IMR-90 (cell line): ENCODE measurements around the gene TMEM92. TPM values are rescaled to one million over a fixed set of nuclear protein-coding genes. Genes with fewer than 3 reads are reported as not detected.

Experiments
- ATAC-seq: fragments of 200-7000 bp; cut with Tn5 transposase; 2 replicates; pipeline ENCODE4 v1.9.1; 2020; ENCODE audit warnings: low read depth, mild to moderate bottlenecking, moderate library complexity
- BruUV-seq: library from RNA; stranded (reverse); fragments of 400-500 nt; replicated peaks from 2 replicates; lab custom pipeline; 2021; lab: Mats Ljungman, UMichigan
- CTCF ChIA-PET: fragments of 300-600 bp; formaldehyde crosslinking; extraction: SDS; loops from one replicate; lab custom pipeline; 2021; ENCODE audit warnings: antibody characterized with exemption; lab: Yijun Ruan, JAX
- POLR2A ChIA-PET: fragments of 300-600 bp; sonication (Branson Sonifier 250); formaldehyde crosslinking; loops from one replicate; lab custom pipeline; 2022; ENCODE audit warnings: antibody characterized with exemption; ENCODE audit not compliant: unreplicated experiment; lab: Charles Lee
- DNase-seq: peaks from one replicate; pipeline ENCODE4 v3.0.0; 2013
- H2AFZ ChIP-seq: replicated peaks from 2 replicates; pipeline ENCODE3; 2013; ENCODE audit warnings: low read length, mild to moderate bottlenecking; ENCODE audit not compliant: poor library complexity
- H2AK5ac ChIP-seq: 2 replicates; pipeline ENCODE4 v1.6.1; 2013; ENCODE audit warnings: low read depth, low read length, inconsistent platforms
- H2AK9ac ChIP-seq: replicated peaks from 2 replicates; pipeline ENCODE3; 2013; ENCODE audit warnings: mild to moderate bottlenecking, low read depth, low read length, moderate library complexity; ENCODE audit not compliant: poor library complexity
- H2BK120ac ChIP-seq: 2 replicates; pipeline ENCODE4 v1.6.1; 2013; ENCODE audit warnings: low read depth, low read length, inconsistent platforms
- H2BK15ac ChIP-seq: 3 replicates; pipeline ENCODE4 v1.6.1; 2013; ENCODE audit warnings: low read depth, low read length, inconsistent platforms
- H2BK20ac ChIP-seq: 2 replicates; pipeline ENCODE4 v1.6.1; 2013; ENCODE audit warnings: low read depth, mild to moderate bottlenecking, inconsistent platforms, low read length, moderate library complexity
- H2BK5ac ChIP-seq: 2 replicates; pipeline ENCODE4 v1.6.1; 2013; ENCODE audit warnings: mild to moderate bottlenecking, low read depth, low read length, inconsistent platforms; ENCODE audit not compliant: poor library complexity, severe bottlenecking
- H3K14ac ChIP-seq: replicated peaks from 2 replicates; pipeline ENCODE4 v1.6.1; 2013; ENCODE audit warnings: low read depth, low read length, inconsistent platforms
- H3K18ac ChIP-seq: 2 replicates; pipeline ENCODE4 v1.6.1; 2013; ENCODE audit warnings: low read depth, low read length, control low read depth
- H3K23ac ChIP-seq: 2 replicates; pipeline ENCODE4 v1.6.1; 2013; ENCODE audit warnings: low read depth, low read length, inconsistent platforms
- H3K27ac ChIP-seq: 2 replicates; pipeline ENCODE4 v1.5.1; 2013; ENCODE audit warnings: mild to moderate bottlenecking, control low read depth, low read length; ENCODE audit not compliant: insufficient read depth
- H3K27me3 ChIP-seq: 2 replicates; pipeline ENCODE4 v1.6.1; 2013; ENCODE audit warnings: low read length; ENCODE audit not compliant: control insufficient read depth, insufficient read depth
- H3K36me3 ChIP-seq: 2 replicates; pipeline ENCODE4 v1.6.1; 2013; ENCODE audit warnings: low read length, mixed read lengths; ENCODE audit not compliant: control insufficient read depth, insufficient read depth
- H3K4ac ChIP-seq: 2 replicates; pipeline ENCODE4 v1.6.1; 2013; ENCODE audit warnings: low read depth, low read length, inconsistent platforms
- H3K4me1 ChIP-seq: 2 replicates; pipeline ENCODE4 v1.6.1; 2013; ENCODE audit warnings: low read length, mixed read lengths; ENCODE audit not compliant: control insufficient read depth, insufficient read depth
- H3K4me2 ChIP-seq: 2 replicates; pipeline ENCODE4 v1.6.1; 2013; ENCODE audit warnings: low read depth, mild to moderate bottlenecking, control low read depth, low read length, moderate library complexity
- H3K4me3 ChIP-seq: 2 replicates; pipeline ENCODE4 v1.5.1; 2013; ENCODE audit warnings: low read depth, mild to moderate bottlenecking, control low read depth, low read length, moderate library complexity; ENCODE audit not compliant: insufficient read depth
- H3K56ac ChIP-seq: 2 replicates; pipeline ENCODE4 v1.6.1; 2013; ENCODE audit warnings: low read length, inconsistent platforms; ENCODE audit not compliant: insufficient read depth; ENCODE audit errors: extremely low read depth
- H3K79me1 ChIP-seq, 2 experiments: 2 replicates each; pipeline ENCODE4 v1.6.1; 2013; ENCODE audit warnings: low read length in 2 of 2, inconsistent platforms in 1 of 2, low read depth in 1 of 2
- H3K9ac ChIP-seq: 2 replicates; pipeline ENCODE4 v1.6.1; 2013; ENCODE audit warnings: low read depth, low read length, control low read depth
- H3K9me1 ChIP-seq: 2 replicates; pipeline ENCODE4 v1.6.1; 2013; ENCODE audit warnings: low read length, inconsistent platforms; ENCODE audit not compliant: insufficient read depth
- H3K9me3 ChIP-seq: 2 replicates; pipeline ENCODE4 v1.6.1; 2013; ENCODE audit warnings: low read length; ENCODE audit not compliant: control insufficient read depth, insufficient read depth
- H4K20me1 ChIP-seq: 2 replicates; pipeline ENCODE4 v1.6.1; 2013; ENCODE audit warnings: low read length, inconsistent platforms; ENCODE audit not compliant: insufficient read depth
- H4K5ac ChIP-seq: 2 replicates; pipeline ENCODE4 v1.6.1; 2013; ENCODE audit warnings: mild to moderate bottlenecking, low read depth, low read length, control low read depth
- H4K8ac ChIP-seq, 2 experiments: 2 replicates each; pipeline ENCODE4 v1.6.1; 2013; ENCODE audit warnings: low read depth in 2 of 2, low read length in 2 of 2, control low read depth in 1 of 2, inconsistent platforms in 1 of 2
- H4K91ac ChIP-seq: 2 replicates; pipeline ENCODE4 v1.6.1; 2013; ENCODE audit warnings: low read depth, low read length, inconsistent platforms; ENCODE audit not compliant: insufficient read depth
- BHLHE40 ChIP-seq: fragments of 150-350 bp; IDR thresholded peaks from 2 replicates; pipeline ENCODE4 v1.6.1; 2016; ENCODE audit warnings: mild to moderate bottlenecking, low read depth, low read length
- CEBPB ChIP-seq: IDR thresholded peaks from 2 replicates; pipeline ENCODE4 v1.6.1; 2012; ENCODE audit warnings: low read depth, low read length, improper control_type of control experiment
- CHD1 ChIP-seq: IDR thresholded peaks from 2 replicates; pipeline ENCODE4 v1.6.1; 2012; ENCODE audit warnings: low read depth, low read length, improper control_type of control experiment
- CTCF ChIP-seq: conservative IDR thresholded peaks from 2 replicates; pipeline ENCODE4 v1.5.1; 2012; ENCODE audit warnings: mild to moderate bottlenecking, low read depth, low read length, improper control_type of control experiment
- ELK1 ChIP-seq: fragments of 150-350 bp; IDR thresholded peaks from 2 replicates; pipeline ENCODE4 v1.6.1; 2016; ENCODE audit warnings: low read depth, mild to moderate bottlenecking, low read length, moderate library complexity, borderline replicate concordance
- FOS ChIP-seq: fragments of 150-350 bp; IDR thresholded peaks from 2 replicates; pipeline ENCODE4 v1.6.1; 2016; ENCODE audit warnings: low read depth, low read length
- MAFK ChIP-seq: IDR thresholded peaks from 2 replicates; pipeline ENCODE4 v1.6.1; 2012; ENCODE audit warnings: low read depth, low read length, improper control_type of control experiment
- MAZ ChIP-seq: IDR thresholded peaks from 2 replicates; pipeline ENCODE4 v1.6.1; 2012; ENCODE audit warnings: low read depth, mild to moderate bottlenecking, low read length, improper control_type of control experiment, moderate library complexity, borderline replicate concordance
- MXI1 ChIP-seq: IDR thresholded peaks from 2 replicates; pipeline ENCODE4 v1.6.1; 2012; ENCODE audit warnings: low read depth, mild to moderate bottlenecking, low read length, moderate library complexity, borderline replicate concordance
- NFE2L2 ChIP-seq: fragments of 150-350 bp; IDR thresholded peaks from 2 replicates; pipeline ENCODE4 v1.6.1; 2016; ENCODE audit warnings: low read depth, mild to moderate bottlenecking, low read length
- POLR2A ChIP-seq: IDR thresholded peaks from 2 replicates; pipeline ENCODE4 v1.6.1; 2012; ENCODE audit warnings: mild to moderate bottlenecking, low read depth, low read length
- RAD21 ChIP-seq: IDR thresholded peaks from 2 replicates; pipeline ENCODE4 v1.6.1; 2012; ENCODE audit warnings: low read length, improper control_type of control experiment
- RCOR1 ChIP-seq: IDR thresholded peaks from 2 replicates; pipeline ENCODE4 v1.6.1; 2012; ENCODE audit warnings: mild to moderate bottlenecking, low read length, improper control_type of control experiment; ENCODE audit not compliant: insufficient replicate concordance
- RFX5 ChIP-seq: IDR thresholded peaks from 2 replicates; pipeline ENCODE4 v1.8.0; 2012; ENCODE audit warnings: low read depth, mild to moderate bottlenecking, low read length, moderate library complexity
- SMC3 ChIP-seq: fragments of 150-350 bp; IDR thresholded peaks from 2 replicates; pipeline ENCODE4 v1.6.1; 2016; ENCODE audit warnings: low read depth, mild to moderate bottlenecking, antibody characterized with exemption, low read length, moderate library complexity
- USF2 ChIP-seq: fragments of 150-350 bp; IDR thresholded peaks from 2 replicates; pipeline ENCODE4 v1.6.1; 2017; ENCODE audit warnings: mild to moderate bottlenecking, antibody characterized with exemption, low read length, low read depth
- WGBS, 2 experiments: methylation state at CpG; one replicate each; pipeline versions ENCODE4 v1.1.5 to v1.1.7; 2013; ENCODE audit warnings: missing lambda C conversion rate in 2 of 2; ENCODE audit not compliant: insufficient read length in 1 of 2; ENCODE audit errors: extremely low coverage in 2 of 2; 5-methylcytosine and 5-hydroxymethylcytosine counted together
- dilution Hi-C: fragments of 300-500 bp; cut with HindIII; formaldehyde crosslinking; loops from one replicate; pipeline ENCODE4 v1.14.3; 2018; ENCODE audit warnings: low sequenced_read_pairs; ENCODE audit not compliant: unreplicated experiment
- in situ Hi-C: fragments of 300-500 bp; cut with MboI; formaldehyde crosslinking; loops from 3 replicates; pipeline ENCODE4 v1.14.3; 2019; ENCODE audit warnings: low sequenced_read_pairs, inconsistent platforms, mixed read lengths
- intact Hi-C: fragments of 100-400 bp; cut with micrococcal nuclease; formaldehyde crosslinking; loops from 2 replicates; pipeline ENCODE4 v1.10.0; 2022
- polyA plus RNA-seq, 3 experiments: library from polyadenylated mRNA; depleted of rRNA; stranded (reverse); fragments of >200 nt; gene quantifications; 2 replicates each; pipeline ENCODE4 v1.2.3, GENCODE V29; 2012; ENCODE audit warnings: low replicate concordance in 1 of 3
- total RNA-seq: library from RNA; depleted of rRNA; stranded (reverse); fragments of >200 nt; gene quantifications from 2 replicates; pipeline ENCODE4 v1.2.3, GENCODE V29; 2012

Gene TMEM92
- total and polyA plus RNA-seq, 2 of the 4 experiments (the other 2 are of a cell fraction) = 0.18 to 1.7 TPM

GRCh38 chr17:50325906-50326305 is 51.6 kb downstream of the TMEM92 start:
- Histone ChIP-seq H3K56ac (no peak overlapping the region), H2BK20ac (no peak overlapping the region), H3K23ac (no peak overlapping the region), H2AK9ac (no peak overlapping the region), H3K14ac (no peak overlapping the region), H3K36me3 (no peaks in the 10 kb centered on the region), H4K5ac (no peak overlapping the region), H3K27me3 (no peaks in the 10 kb centered on the region), H4K20me1 (no peaks in the 10 kb centered on the region), H3K4me2 (no peak overlapping the region), H3K9me1 (peaks cover under 1% of the 10 kb centered on the region), H2BK5ac (no peak overlapping the region), H3K4ac (no peak overlapping the region), H3K9ac (no peak overlapping the region), H4K8ac (no peak overlapping the region), H3K79me1 (no peaks in the 10 kb centered on the region), H2BK120ac (no peak overlapping the region), H2AFZ (no peak overlapping the region), H2BK15ac (no peak overlapping the region), H2AK5ac (no peak overlapping the region), H4K91ac (no peak overlapping the region), H3K4me1 (no peaks in the 10 kb centered on the region; the same call in 1 of the 2 replicates), H3K18ac (no peak overlapping the region), H3K4me3 (no peak overlapping the region), H3K9me3 (no peaks in the 10 kb centered on the region), H3K27ac (no peak overlapping the region)
- 0% methylated on average over 2 of the region's 4 CpGs; no CpG with 5 or more reads in 1 of the 2 experiments for WGBS, 2 experiments
- DNase-seq (no peak), ATAC-seq (no peak)
- TF ChIP-seq CHD1 (no peak), RCOR1 (no peak), BHLHE40 (no peak), CTCF (no peak), POLR2A (no peak), FOS (no peak), RAD21 (no peak), ELK1 (no peak), USF2 (no peak), MXI1 (no peak), RFX5 (no peak), CEBPB (no peak), NFE2L2 (no peak), MAZ (no peak), SMC3 (no peak), MAFK (no peak)
- BruUV-seq = no TSS peak
- CTCF ChIA-PET = no interaction called here
- dilution Hi-C loops = no loop called here
- intact Hi-C loops = no loop called here
- in situ Hi-C loops = no loop called here
- POLR2A ChIA-PET = no interaction called here
